RKO (cell line): ENCODE data around the gene COL4A2.
A peak's percentile ranks its signal among the peaks of the same experiment; 100 is the strongest.
"Not testable (repeated sequence)": the region's sequence is repeated elsewhere in the genome, so short reads cannot be mapped to it uniquely, and the experiment has no call there.

Experiments
- DNase-seq: peaks from one replicate; pipeline ENCODE4 v3.0.0-alpha.2; 2016; ENCODE audit warnings: low spot score

Gene COL4A2

DNA sequence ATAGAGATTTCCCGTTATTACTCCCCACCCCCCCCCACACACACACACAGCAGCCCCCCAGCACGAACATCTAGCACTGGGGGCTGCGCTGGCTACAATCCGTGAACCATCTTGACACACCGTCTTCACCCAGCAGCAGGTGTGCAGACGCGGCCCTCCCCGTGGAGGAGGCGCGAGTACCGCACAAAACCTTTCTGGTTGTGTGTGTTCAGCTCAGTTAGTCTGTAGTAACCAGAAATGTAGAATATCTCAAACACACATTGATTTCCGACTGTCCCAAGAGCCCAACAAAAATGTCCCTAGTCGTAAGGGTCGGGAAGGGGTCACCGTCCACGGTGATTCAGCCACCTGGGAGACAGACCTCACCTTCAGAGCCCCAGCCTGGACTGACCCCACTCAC is 131.7 kb downstream of the COL4A2 start:
- DNase-seq: no peak

DNA sequence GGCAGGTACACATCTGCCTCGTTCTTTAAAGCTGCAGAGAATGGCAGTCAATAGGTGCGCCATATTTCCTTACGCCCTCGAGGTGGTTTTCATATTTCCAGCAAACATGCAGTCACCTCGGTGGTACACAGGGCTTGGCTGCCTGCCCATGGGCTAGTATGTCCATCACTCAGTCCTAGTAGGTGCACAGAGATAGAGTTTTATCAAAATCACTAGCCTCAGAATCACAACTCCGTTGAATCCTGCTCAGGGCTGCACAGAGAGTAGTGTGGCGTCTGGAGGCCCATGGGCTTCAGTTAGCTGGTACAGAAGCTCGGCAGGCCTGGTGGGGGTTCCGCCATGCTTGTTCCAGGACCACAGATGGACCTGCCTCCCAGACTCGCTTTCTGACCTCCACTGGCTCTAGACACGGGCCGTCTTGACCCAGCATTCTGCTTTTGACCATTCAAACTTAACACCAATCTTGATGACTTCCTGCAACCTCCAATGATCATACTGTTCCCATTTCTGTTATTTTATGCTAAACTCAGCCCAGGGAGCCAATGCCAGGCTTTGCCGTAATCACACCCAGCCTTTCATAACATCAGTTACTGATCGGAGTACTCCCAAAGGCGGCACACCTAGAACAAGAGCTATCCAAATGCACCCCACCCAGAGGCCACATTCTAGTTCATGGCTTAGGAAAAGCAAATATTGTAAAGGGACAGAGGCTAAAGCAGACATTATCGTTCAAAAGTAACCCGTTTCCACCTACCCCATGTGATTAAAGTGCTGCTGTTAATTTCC is 134.1 kb downstream of the COL4A2 start:
- no peak for DNase-seq

DNA sequence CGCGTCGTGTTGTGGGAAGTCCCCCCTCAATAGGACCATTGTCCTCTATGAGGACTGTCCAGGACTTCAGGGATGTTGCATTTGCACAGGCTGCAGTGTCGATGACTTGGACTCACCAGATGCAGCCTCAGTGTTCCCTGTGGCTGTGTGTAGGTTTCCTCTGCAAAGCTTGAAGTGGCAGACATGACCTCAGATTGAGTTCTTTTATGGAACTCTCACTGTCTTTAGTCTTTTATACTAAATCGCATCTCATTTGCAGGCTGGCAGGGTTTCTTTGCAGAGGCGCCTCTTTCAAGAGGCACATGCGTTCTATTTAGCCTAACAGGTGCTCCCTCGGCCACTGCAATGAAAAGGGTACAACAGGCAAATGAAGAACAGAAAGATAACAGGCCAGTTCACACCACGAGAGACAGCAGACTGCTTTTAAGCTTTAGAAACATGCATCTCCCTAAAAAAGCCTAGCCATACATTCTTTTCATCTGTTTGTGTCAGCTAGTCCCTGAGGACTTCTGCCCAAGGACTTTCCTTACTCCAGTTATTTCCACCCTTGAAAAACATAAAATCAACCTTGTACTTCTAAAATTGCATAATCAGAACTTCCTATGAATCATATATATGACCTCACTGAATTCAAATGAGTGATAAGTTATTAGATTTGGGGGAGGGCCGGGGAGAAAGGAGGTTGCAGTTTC is 136.0 kb downstream of the COL4A2 start:
- DNase-seq: peak; percentile 23

DNA sequence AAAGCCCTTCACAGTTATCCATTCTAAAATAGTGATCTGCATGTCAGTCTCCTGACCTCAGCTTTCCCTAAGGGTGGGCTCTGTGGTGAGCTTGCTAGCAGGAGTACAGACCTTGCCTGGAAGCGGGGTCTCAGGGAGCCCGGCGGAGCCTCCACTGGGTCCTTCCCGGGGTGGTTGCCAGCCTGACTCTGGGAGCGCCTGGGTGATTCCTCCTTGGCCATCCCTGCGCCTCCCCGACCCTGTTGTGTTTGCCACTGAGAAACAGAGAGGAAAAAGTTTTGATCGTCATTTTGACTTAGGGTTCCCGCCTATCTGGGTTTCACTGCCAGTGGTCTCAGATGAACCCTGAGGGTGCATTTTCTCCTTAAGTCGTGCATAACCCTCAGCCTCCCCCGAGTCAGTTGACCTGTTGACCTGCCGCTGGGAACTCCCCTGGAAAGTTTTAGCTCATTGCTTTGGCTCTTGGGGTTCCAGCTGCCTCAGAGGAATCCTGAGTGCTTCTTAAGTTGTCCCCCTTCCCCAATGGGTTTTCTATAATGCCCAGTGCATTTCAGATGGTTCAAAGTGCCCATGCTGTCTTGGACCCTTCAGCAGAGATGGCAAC is 136.6 kb downstream of the COL4A2 start:
- no peak for DNase-seq

DNA sequence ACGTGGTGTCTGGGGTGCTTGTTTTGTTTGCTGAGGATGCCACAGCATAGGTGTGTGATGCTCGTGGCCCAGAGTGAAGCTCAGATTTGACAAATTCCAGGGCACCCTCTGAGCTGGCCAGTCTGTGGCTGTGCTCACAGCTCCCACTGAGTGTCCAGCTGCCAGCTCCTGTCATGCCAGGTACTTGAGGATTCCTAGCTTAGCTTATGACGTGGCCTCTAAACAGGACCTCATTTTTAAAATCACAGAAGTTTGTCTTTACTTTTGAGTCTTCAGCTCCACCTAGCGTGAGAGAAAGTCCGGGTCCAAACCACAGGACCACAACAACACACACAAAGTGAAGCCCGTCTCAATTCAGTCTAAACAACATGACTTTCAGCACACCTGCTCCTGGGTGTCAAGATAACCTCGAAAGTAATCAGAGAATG is 137.2 kb downstream of the COL4A2 start:
- DNase-seq: peak; percentile 24

DNA sequence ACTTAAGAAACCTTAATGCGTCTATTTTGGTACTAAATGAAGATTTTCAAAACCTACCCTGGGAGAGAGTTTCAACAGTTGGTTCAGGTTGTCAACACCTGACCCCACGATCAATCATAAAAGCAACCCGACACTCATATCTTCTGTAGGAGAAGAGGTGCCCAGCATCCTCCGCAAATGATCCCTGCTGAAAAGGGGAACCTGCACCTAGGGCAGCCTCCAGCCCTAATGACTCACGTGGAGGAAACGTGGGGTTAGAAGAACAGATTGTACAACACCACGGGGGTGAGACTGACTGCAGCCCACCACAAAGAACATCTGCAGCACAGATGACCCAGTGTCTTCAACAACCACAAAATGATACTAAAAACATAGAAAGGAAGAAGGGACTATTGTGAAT is 138.1 kb downstream of the COL4A2 start:
- DNase-seq: no peak

DNA sequence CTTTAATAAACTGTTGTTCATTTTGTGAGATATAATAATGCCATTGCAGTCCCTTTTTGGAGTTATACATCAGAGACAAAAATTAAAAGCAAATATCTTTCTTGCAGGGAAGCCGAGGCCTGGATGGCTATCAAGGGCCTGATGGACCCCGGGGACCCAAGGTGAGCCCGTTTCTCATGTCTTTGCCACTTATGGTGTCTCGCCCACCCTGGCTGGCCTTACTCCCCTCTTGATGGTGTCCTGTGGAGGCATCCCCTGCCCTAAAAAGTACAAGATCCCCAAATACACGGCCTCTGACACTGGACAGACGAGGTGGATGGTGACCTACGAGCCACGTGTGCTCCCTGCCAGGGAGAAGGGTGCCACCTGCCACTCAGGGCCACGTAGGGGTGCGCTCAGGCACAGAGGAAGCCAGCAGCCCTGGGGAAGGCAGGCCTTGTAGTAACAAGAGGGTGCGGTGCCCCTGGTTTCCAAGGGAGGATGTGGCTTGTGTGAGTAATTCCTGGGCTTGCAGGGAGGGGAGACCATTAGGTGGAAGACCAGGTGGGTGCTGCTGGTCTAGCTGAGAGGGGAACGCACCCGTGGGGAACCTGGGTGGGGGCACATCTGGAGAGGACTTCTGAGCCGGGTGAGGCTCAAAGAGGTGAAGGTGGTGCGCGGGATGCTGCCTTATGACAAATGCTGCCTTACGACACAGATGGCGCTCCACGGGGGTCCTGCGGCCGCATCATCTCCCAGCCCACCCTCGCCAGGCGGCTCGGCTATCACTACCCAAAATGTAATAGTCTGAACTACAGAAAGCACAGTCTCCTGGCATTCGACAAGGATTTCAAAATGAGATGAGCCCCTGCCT is 138.9 kb downstream of the COL4A2 start:
- DNase-seq: no peak

DNA sequence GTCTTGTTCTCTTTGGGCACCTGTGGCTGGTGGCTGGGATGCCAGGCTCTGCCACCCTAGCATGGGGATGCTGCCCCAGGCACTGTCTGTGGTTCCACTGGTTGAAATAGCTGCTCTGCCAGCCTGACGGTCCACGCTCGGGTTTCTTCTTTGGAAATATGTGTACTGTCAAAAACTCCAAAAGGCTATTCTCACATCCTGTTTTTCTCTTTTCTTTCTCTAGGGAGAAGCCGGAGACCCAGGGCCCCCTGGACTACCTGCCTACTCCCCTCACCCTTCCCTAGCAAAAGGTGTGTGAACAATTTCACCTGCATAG is 139.4 kb downstream of the COL4A2 start:
- no peak for DNase-seq

DNA sequence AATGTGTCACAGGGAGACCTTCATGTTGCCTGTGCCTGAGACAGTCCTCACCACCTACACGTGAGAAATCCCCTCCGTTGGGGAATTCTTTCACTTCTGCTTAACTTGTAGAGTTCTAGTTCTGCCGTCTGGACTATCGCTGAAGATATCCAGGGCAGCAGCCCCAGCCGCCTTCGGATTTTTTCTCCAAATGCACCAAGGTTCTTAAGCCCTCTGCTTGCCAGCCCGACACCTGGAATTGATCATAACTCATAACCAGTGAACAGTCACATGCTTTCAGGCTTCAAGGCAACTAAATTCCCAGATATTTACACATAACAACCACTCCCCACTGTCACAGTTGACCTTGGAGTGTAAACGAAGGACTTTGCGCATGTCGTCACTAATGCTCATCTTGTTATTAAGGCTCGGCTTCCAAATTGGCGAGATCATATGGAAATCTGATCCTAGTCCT is 140.0 kb downstream of the COL4A2 start:
- DNase-seq: no peak

DNA sequence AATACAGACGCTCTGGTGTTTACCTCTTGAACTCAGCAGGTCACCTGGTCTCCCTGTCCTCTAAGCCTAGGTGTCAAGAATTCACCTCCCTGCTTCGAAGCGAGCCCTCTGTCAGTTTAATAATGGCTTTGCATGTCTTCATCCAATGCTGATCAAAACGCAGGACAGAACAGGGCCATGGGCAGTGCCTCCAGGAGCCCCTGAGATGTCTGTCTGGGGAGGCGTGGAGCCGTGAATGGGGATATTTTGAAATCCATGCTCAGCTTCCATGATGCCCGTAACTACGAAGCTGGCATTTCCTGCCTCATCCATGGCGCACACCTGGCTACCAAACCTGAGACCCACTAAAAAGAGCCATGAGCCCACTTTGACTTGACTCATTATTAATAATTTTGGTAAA is 140.7 kb downstream of the COL4A2 start:
- DNase-seq: no peak

DNA sequence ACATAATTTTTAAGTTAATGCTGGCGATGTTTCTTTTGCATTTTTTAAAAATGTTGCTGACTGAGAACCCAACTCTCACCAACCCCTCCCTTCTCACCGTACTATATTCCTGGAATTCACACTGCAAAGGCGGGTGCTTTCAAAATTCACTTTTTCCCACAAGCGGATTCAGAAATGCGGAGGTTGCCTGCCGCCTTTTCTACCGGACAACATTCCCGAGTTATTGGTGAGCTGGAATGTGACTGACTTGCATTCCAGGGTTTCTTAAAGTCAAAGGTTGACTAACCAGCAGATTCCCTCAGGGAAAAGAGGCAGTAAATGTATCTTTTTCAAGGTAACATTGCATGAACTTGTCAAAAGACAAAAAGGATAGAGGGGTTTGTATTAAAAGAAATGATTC is 141.1 kb downstream of the COL4A2 start:
- no peak for DNase-seq

DNA sequence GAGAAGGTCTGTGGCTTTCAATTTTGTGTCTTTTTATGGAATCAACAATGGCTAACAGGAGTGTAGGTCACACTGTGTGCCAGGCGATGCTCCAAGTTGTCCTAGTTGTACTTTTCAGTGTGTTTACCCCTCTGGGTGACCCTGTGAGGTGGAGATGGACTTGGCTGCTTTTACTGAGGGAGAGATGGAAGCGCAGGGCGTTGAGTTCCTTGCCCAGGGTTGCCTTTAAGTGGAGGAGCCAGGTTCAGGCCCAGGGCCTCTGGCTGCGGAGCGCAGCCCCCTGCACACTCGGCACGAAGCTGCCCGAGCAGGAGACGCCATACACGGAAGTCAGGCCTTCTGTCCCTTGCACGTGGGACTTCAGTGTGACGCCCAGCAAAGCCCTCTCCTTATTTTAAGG is 141.6 kb downstream of the COL4A2 start:
- DNase-seq: no peak

DNA sequence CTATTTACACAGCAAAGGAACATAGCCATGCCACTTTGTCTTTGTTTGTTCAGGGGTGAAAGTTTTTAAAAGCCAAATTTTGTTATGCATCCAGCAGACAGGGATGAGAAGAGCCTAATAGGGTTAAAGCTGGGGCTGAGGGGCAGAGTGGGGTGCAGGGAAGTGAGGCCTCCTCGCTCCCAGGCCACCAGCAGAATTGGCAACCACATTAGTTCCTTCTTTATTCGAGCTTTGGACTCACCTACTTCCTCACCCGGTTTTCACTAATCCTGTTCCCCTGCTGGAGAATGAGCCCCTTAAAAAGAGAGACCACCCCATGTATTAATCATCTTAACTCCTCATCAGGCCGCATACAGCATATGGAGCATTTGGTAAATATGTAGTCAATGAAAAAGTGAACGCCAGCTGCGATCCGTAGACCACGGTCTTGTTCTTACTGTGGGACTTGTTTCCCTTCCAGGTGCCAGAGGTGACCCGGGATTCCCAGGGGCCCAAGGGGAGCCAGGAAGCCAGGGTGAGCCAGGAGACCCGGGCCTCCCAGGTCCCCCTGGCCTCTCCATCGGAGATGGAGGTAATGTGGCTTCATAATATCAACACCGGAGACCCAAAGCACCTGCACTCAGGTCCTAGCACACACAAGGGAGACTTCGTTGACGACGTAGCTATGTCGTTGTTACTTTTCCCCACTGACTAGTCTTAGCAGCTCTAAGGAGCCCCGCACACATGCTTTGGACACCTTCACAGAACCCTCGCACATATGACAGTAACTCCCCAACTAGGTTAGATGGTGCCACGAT is 142.3 kb downstream of the COL4A2 start:
- no peak for DNase-seq

DNA sequence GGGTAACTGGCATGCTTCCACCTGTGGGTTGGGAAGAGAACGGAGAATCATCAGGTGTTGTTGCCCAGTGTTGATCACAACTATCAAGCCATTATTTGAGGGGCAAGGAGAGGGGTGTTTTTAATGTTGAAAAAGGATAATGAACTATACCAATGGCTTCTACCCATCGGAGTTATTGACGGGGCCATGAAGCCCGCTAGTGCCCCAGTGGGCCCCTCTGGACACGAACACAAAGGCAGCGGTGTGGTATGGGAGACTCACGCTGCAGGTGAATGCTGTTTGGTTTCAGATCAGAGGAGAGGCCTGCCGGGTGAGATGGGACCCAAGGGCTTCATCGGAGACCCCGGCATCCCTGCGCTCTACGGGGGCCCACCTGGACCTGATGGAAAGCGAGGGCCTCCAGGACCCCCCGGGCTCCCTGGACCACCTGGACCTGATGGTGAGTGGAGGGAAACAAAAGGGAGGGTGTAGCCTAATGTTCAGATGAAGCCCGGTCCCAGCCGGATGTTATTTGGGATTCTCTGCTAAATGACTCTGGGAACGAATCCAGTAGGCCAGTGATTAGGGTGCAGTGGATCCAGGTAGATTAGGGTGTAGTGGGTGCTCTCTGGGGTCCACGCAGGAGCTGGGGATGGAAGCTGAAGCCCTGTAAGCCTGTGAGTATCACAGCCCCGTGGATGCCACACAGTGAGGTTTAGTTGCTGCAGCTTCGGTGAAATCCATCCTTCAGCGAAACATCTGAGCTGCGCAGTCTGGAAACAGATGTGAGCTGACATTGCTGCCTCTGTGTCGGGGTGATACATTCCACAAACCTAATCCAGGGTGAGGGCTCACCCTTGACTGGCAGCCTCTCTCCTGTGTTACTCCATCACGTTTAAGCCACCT is 143.2 kb downstream of the COL4A2 start:
- DNase-seq: no peak

DNA sequence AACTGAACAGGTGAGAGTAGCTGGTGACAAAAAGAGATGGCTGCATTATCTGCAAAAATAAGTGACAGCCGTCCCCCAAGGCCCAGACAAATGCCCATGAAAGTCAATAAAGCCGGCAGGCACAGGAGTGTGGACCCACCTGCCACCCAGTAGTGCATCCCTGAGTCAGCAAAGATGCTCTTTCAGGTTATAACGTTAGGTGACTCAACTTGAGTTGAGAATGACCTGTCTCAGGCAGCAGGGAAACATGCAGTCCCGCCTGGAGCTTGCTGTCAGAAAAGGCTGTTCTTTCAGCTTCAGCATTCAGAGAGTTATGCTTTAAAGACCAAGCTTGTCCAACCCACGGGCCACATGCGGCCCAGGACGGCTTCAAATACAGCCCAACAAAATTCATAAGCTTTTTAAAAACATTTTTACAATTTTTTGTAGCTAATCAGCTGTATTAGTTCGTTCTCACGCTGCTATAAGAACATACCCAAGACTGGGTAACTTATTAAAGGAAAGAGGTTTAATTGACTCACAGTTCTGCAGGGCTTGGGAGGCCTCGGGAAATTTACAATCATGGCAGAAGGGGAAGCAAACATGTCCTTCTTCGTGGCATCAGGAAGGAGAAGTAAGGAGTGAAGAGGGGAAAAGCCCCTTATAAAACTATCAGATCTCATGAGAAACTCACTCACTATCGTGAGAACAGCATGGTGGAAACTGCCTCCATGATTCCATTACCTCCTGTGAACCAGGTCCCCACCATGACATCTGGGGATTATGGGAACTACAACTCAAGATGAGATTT is 144.1 kb downstream of the COL4A2 start:
- no peak for DNase-seq

DNA sequence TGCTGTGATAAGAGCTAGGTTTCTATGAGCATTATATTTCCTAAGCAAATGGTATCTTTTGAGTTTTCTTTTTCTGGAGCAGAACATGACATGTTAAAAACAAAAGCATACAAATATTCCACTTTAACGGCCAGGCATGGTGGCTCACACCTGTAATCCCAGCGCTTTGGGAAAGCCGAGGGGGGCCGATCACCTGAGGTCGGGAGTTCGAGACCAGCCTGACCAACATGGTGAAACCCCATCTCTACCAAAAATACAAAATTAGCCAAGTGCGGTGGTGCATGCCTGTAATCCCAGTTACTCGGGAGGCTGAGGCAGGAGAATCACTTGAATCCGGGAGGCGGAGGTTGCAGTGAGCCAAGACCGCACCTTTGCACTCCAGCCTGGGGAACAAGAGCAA is 146.0 kb downstream of the COL4A2 start:
- not testable (repeated sequence) for DNase-seq

DNA sequence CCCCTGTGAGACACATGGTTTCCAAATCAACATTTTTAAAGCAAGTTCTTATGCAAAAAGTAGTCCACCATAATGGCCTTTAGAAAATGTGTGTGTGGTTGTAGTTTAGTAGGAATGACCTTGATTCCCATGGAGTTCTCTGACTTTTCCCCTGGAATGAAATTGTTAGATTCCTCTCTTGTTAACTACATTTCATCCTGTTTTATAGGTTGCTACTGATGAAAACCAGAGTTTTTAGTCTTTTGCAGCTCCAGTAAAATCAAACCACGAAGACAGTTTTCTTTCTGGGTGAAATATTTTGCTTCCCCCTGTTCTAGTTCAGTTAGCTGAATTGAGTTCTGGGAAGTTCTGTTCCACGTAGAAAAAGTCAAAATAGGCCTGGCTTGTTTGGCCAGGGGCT is 146.7 kb downstream of the COL4A2 start:
- DNase-seq: no peak

DNA sequence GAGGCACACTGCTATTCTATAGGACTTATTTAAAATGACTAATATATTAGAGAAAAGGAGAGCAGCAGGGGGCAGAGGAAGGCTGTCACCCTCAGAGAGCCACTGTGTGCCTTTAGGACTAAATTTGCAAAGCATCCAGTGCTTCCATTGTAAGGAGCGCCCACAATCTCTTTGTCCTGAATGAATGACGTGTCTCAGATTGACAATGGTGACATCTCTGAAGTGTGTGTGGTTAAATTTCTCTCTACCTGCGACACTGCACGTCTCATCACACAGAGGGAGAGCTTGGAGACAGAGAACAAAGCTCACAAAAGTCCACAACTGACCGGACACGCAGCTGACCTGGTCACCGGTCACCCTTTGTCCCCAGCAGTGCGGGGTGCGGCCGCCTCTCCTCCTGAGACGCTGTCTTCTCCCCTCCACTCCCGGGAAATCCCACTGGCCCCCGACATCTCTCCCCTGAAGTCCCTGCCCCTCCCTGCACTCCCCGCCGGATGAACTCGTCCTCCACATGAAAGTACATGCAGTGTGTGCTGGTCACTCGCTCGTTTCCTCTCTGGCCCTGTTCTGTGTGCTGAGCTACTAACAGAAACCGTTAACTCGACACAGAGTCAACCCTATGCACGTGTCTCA is 147.3 kb downstream of the COL4A2 start:
- no peak for DNase-seq

DNA sequence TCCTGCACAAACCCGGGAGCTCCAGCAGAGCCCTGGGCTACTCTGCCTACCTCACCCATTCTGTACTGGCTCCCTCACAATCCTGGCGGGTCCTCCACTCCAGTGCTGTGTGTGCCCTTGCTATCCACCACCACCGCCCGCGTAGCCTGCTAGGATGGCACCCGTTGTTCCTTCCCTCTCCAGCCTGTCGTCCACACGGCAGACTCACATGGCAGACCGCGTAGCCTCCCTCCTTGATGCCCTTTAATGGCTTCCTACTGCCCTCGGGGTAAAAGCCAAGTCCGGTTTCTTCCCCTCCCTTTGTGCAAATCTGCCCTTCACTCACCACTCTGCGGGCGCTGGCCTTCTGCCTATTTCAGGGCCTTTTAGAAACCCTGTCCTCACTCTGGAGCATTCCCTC is 147.9 kb downstream of the COL4A2 start:
- no peak for DNase-seq
